Osteocyte (in vitro differentiated cells): ENCODE data around the gene SH3RF1. TPM values are rescaled to one million over a fixed set of nuclear protein-coding genes. Genes with fewer than 3 reads are reported as not detected.

Experiments
- DNase-seq: peaks from one replicate; pipeline ENCODE4 v3.0.0; 2021; ENCODE audit warnings: mixed read lengths; ENCODE audit not compliant: unreplicated experiment; ENCODE audit errors: extremely low spot score
- H3K27ac Mint-ChIP-seq: one replicate; pipeline ENCODE4 v1.8.0; 2021; ENCODE audit warnings: mild to moderate bottlenecking, mixed read lengths; ENCODE audit not compliant: unreplicated experiment
- H3K27me3 Mint-ChIP-seq: one replicate; pipeline ENCODE4 v1.8.0; 2021; ENCODE audit warnings: mixed read lengths; ENCODE audit not compliant: unreplicated experiment
- H3K36me3 Mint-ChIP-seq: one replicate; pipeline ENCODE4 v1.8.0; 2021; ENCODE audit warnings: mixed read lengths; ENCODE audit not compliant: unreplicated experiment
- H3K4me1 Mint-ChIP-seq: one replicate; pipeline ENCODE4 v1.8.0; 2021; ENCODE audit warnings: mixed read lengths; ENCODE audit not compliant: unreplicated experiment
- H3K4me3 Mint-ChIP-seq: one replicate; pipeline ENCODE4 v1.8.0; 2021; ENCODE audit warnings: mild to moderate bottlenecking, moderate library complexity, mixed read lengths; ENCODE audit not compliant: unreplicated experiment
- H3K9me3 Mint-ChIP-seq: one replicate; pipeline ENCODE4 v1.8.0; 2021; ENCODE audit warnings: mixed read lengths; ENCODE audit not compliant: unreplicated experiment
- total RNA-seq: library from RNA; stranded (reverse); gene quantifications from 2 replicates; pipeline ENCODE4 v1.2.1, GENCODE V29; 2021
- TF ChIP-seq, protein P1 (sequence below): fragments of 200-600 bp; sonication (generic); IDR thresholded peaks from 2 replicates; pipeline ENCODE4 v1.5.0; 2021; ENCODE audit warnings: antibody characterized with exemption, mild to moderate bottlenecking, moderate library complexity

SH3RF1 gene
- total RNA-seq, 1 donor from 2014 or later: 31.8 TPM

- Mint-ChIP-seq H3K4me3 (no peak overlapping the region), H3K4me1 (peaks cover 11% of the 10 kb centered on the region), H3K27me3 (no peaks in the 10 kb centered on the region), H3K36me3 (peaks cover 41% of the 10 kb centered on the region), H3K27ac (no peak overlapping the region), H3K9me3 (no peaks in the 10 kb centered on the region)
- TF ChIP-seq, protein P1, sequence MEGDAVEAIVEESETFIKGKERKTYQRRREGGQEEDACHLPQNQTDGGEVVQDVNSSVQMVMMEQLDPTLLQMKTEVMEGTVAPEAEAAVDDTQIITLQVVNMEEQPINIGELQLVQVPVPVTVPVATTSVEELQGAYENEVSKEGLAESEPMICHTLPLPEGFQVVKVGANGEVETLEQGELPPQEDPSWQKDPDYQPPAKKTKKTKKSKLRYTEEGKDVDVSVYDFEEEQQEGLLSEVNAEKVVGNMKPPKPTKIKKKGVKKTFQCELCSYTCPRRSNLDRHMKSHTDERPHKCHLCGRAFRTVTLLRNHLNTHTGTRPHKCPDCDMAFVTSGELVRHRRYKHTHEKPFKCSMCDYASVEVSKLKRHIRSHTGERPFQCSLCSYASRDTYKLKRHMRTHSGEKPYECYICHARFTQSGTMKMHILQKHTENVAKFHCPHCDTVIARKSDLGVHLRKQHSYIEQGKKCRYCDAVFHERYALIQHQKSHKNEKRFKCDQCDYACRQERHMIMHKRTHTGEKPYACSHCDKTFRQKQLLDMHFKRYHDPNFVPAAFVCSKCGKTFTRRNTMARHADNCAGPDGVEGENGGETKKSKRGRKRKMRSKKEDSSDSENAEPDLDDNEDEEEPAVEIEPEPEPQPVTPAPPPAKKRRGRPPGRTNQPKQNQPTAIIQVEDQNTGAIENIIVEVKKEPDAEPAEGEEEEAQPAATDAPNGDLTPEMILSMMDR: no peak
- no peak for DNase-seq
Measured at GRCh38 chr4:169109035-169109675, 161.6 kb downstream of the SH3RF1 start.

DNA sequence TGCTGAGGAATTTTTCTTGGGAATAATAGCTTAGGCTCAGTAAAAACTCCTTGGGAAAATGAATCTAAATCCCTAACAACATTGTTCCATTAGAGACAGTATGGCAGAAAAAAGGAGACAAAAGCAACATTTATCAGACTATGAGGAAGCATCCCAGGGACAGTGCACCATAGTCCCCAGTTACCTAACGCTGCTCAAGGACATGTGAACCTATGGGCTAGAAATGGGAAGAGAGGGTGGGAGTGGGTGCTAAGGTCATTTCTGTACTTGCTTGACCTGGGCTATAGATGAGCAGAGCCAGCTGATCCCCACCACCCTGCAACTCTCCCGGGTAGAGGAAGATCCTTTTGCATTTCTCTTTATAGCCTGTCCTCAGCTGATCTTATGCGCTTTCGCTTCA lies 162.5 kb downstream of the SH3RF1 start:
- TF ChIP-seq, protein P1: no peak
- no peak overlapping the region for H3K4me3 Mint-ChIP-seq
- H3K9me3 Mint-ChIP-seq: no peaks in the 10 kb centered on the region
- H3K27me3 Mint-ChIP-seq: no peaks in the 10 kb centered on the region
- peaks cover 36% of the 10 kb centered on the region for H3K36me3 Mint-ChIP-seq
- H3K27ac Mint-ChIP-seq: no peak overlapping the region
- no peak for DNase-seq
- H3K4me1 Mint-ChIP-seq: peaks cover 20% of the 10 kb centered on the region

DNA sequence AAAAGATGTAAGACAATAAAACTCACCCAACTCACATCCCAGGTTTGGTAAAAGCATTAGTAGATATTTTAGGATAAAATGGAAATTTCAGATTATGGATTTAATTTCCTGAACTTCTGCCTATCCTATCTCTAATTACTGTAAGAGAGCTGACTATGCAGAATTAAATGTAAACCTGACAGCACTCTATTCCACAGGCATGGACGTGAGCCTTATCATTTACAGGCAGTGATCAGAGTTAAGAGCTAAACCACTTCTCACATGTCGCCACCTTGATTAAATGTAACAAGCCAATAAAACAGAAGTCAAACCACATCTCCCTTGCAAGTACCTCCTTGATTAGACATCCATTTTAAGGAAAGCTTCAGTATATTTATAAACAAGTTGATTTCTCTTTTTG lies 163.2 kb downstream of the SH3RF1 start:
- Mint-ChIP-seq H3K27ac (no peak overlapping the region), H3K9me3 (no peaks in the 10 kb centered on the region), H3K27me3 (no peaks in the 10 kb centered on the region), H3K36me3 (peaks cover 31% of the 10 kb centered on the region), H3K4me1 (peaks cover 24% of the 10 kb centered on the region), H3K4me3 (no peak overlapping the region)
- TF ChIP-seq, protein P1: no peak
- DNase-seq: no peak

- H3K4me3 Mint-ChIP-seq: no peak overlapping the region
- TF ChIP-seq, protein P1: no peak
- H3K4me1 Mint-ChIP-seq: peaks cover 32% of the 10 kb centered on the region
- no peak overlapping the region for H3K27ac Mint-ChIP-seq
- DNase-seq: no peak
- H3K9me3 Mint-ChIP-seq: no peaks in the 10 kb centered on the region
- H3K36me3 Mint-ChIP-seq: peaks cover 25% of the 10 kb centered on the region
- no peaks in the 10 kb centered on the region for H3K27me3 Mint-ChIP-seq
Measured at GRCh38 chr4:169106696-169107229, 164.0 kb downstream of the SH3RF1 start.

DNA sequence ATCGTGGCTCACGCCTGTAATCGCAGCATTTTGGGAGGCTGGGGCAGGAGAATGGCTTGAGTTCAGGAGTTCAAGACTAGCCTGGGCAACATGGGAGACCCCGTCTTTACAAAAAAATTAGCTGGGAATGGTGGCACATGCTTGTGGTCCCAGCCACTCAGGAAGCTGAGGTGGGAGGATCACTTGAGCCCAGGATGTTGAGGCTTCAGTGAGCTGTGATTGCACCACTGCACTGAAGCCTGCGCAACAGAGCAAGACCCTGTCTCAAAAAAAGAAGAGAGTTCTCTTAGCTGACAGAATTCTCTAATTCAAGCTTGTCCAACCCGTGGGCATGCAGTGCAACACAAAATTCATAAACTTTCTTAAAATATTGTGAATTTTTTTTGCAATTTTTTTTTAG lies 165.1 kb downstream of the SH3RF1 start:
- no peak for DNase-seq
- no peaks in the 10 kb centered on the region for H3K27me3 Mint-ChIP-seq
- peaks cover 42% of the 10 kb centered on the region for H3K4me1 Mint-ChIP-seq
- H3K9me3 Mint-ChIP-seq: no peaks in the 10 kb centered on the region
- H3K27ac Mint-ChIP-seq: peak overlapping the region; percentile 65
- H3K4me3 Mint-ChIP-seq: no peak overlapping the region
- peaks cover 21% of the 10 kb centered on the region for H3K36me3 Mint-ChIP-seq
- TF ChIP-seq, protein P1: no peak
